ENCODE results near the gene SAPCD2.

GRCh38 chr9:137117269-137117731 is 46.9 kb upstream of the SAPCD2 start:
- TF ChIP-seq, protein P1, sequence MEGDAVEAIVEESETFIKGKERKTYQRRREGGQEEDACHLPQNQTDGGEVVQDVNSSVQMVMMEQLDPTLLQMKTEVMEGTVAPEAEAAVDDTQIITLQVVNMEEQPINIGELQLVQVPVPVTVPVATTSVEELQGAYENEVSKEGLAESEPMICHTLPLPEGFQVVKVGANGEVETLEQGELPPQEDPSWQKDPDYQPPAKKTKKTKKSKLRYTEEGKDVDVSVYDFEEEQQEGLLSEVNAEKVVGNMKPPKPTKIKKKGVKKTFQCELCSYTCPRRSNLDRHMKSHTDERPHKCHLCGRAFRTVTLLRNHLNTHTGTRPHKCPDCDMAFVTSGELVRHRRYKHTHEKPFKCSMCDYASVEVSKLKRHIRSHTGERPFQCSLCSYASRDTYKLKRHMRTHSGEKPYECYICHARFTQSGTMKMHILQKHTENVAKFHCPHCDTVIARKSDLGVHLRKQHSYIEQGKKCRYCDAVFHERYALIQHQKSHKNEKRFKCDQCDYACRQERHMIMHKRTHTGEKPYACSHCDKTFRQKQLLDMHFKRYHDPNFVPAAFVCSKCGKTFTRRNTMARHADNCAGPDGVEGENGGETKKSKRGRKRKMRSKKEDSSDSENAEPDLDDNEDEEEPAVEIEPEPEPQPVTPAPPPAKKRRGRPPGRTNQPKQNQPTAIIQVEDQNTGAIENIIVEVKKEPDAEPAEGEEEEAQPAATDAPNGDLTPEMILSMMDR (IDR thresholded peaks at IDR 0.05), result no peak
- no peak for TF ChIP-seq POLR2A (IDR thresholded peaks at IDR 0.05)
